H9 (cell line): ENCODE results near the gene DRD4. TPM values are rescaled to one million over a fixed set of nuclear protein-coding genes. Genes with fewer than 3 reads are reported as not detected.

Experiments
- DNase-seq: peaks from one replicate; pipeline ENCODE4 v3.0.0-alpha.2; 2017
- H2AFZ ChIP-seq: one replicate; pipeline ENCODE4 v1.6.1; 2013; ENCODE audit warnings: mild to moderate bottlenecking, low read length, control low read depth, moderate library complexity
- H2AK5ac ChIP-seq: 2 replicates; pipeline ENCODE4 v1.6.1; 2013; ENCODE audit warnings: low read length, control low read depth, mixed read lengths; ENCODE audit not compliant: insufficient read length
- H2BK120ac ChIP-seq: one replicate; pipeline ENCODE4 v1.6.1; 2013; ENCODE audit warnings: low read depth, mild to moderate bottlenecking, low read length, control low read depth, inconsistent platforms; ENCODE audit not compliant: poor library complexity, severe bottlenecking
- H2BK12ac ChIP-seq: 2 replicates; pipeline ENCODE4 v1.6.1; 2013; ENCODE audit warnings: low read length, control low read depth, mixed read lengths, low read depth; ENCODE audit not compliant: insufficient read length
- H2BK15ac ChIP-seq: 2 replicates; pipeline ENCODE4 v1.6.1; 2013; ENCODE audit warnings: low read depth, low read length, control low read depth
- H2BK20ac ChIP-seq: one replicate; pipeline ENCODE4 v1.6.1; 2013; ENCODE audit warnings: low read depth, mild to moderate bottlenecking, low read length, control low read depth, inconsistent platforms; ENCODE audit not compliant: poor library complexity, severe bottlenecking
- H2BK5ac ChIP-seq: 2 replicates; pipeline ENCODE4 v1.6.1; 2013; ENCODE audit warnings: low read length, control low read depth, mixed read lengths; ENCODE audit not compliant: insufficient read length
- H3K14ac ChIP-seq: 2 replicates; pipeline ENCODE4 v1.6.1; 2013; ENCODE audit warnings: low read length, control low read depth; ENCODE audit not compliant: insufficient read depth
- H3K18ac ChIP-seq: 2 replicates; pipeline ENCODE4 v1.6.1; 2013; ENCODE audit warnings: low read depth, mild to moderate bottlenecking, mixed read lengths, low read length, control low read depth; ENCODE audit not compliant: insufficient read length
- H3K23ac ChIP-seq: 2 replicates; pipeline ENCODE4 v1.6.1; 2013; ENCODE audit warnings: low read length, control low read depth, mixed read lengths, low read depth; ENCODE audit not compliant: insufficient read length
- H3K23me2 ChIP-seq: 2 replicates; pipeline ENCODE4 v1.6.1; 2013; ENCODE audit warnings: low read depth, mild to moderate bottlenecking, mixed read lengths, low read length, control low read depth; ENCODE audit not compliant: insufficient read length, poor library complexity, severe bottlenecking
- H3K27ac ChIP-seq: 2 replicates; pipeline ENCODE4 v1.5.1; 2013; ENCODE audit warnings: low read length, control low read depth, mixed read lengths, low read depth; ENCODE audit not compliant: insufficient read length
- H3K27me3 ChIP-seq: 2 replicates; pipeline ENCODE4 v1.6.1; 2013; ENCODE audit warnings: low read length, control low read depth, inconsistent platforms; ENCODE audit not compliant: insufficient read depth
- H3K4ac ChIP-seq: 2 replicates; pipeline ENCODE4 v1.6.1; 2013; ENCODE audit warnings: low read depth, mild to moderate bottlenecking, control low read depth, inconsistent platforms, low read length, moderate library complexity
- H3K4me1 ChIP-seq: 2 replicates; pipeline ENCODE4 v1.6.1; 2013; ENCODE audit warnings: low read length, control low read depth, inconsistent platforms; ENCODE audit not compliant: insufficient read depth
- H3K4me2 ChIP-seq: 2 replicates; pipeline ENCODE4 v1.6.1; 2013; ENCODE audit warnings: low read length, control low read depth, mixed read lengths; ENCODE audit not compliant: insufficient read length, insufficient read depth
- H3K56ac ChIP-seq: 2 replicates; pipeline ENCODE4 v1.6.1; 2013; ENCODE audit warnings: low read depth, mild to moderate bottlenecking, mixed read lengths, low read length, control low read depth; ENCODE audit not compliant: insufficient read length
- H3K79me1 ChIP-seq: 2 replicates; pipeline ENCODE4 v1.6.1; 2013; ENCODE audit warnings: low read depth, mild to moderate bottlenecking, moderate library complexity, low read length, control low read depth, inconsistent platforms; ENCODE audit not compliant: insufficient read depth, poor library complexity, severe bottlenecking
- H3K79me2 ChIP-seq: 2 replicates; pipeline ENCODE4 v1.6.1; 2013; ENCODE audit warnings: low read length, control low read depth, inconsistent platforms; ENCODE audit not compliant: insufficient read depth
- H3K9ac ChIP-seq: 2 replicates; pipeline ENCODE4 v1.6.1; 2013; ENCODE audit warnings: low read length, control low read depth, mixed read lengths; ENCODE audit not compliant: insufficient read length; ENCODE audit errors: extremely low read depth
- H3K9me3 ChIP-seq: one replicate; pipeline ENCODE4 v1.6.1; 2013; ENCODE audit warnings: low read depth, low read length, inconsistent platforms; ENCODE audit not compliant: control insufficient read depth
- H3T11ph ChIP-seq: one replicate; pipeline ENCODE4 v1.6.1; 2013; ENCODE audit warnings: mild to moderate bottlenecking, low read length, control low read depth, inconsistent platforms
- H4K20me1 ChIP-seq: one replicate; pipeline ENCODE4 v1.6.1; 2013; ENCODE audit not compliant: control insufficient read depth, insufficient read length, insufficient read depth
- H4K5ac ChIP-seq: 2 replicates; pipeline ENCODE4 v1.6.1; 2013; ENCODE audit warnings: low read depth, mild to moderate bottlenecking, mixed read lengths, low read length, control low read depth; ENCODE audit not compliant: insufficient read length
- H4K8ac ChIP-seq: replicated peaks from 2 replicates; pipeline ENCODE4 v1.6.1; 2013; ENCODE audit warnings: low read length, control low read depth, mixed read lengths, low read depth; ENCODE audit not compliant: insufficient read length
- H4K91ac ChIP-seq: 2 replicates; pipeline ENCODE4 v1.6.1; 2013; ENCODE audit warnings: low read depth, mild to moderate bottlenecking, moderate library complexity, mixed read lengths, low read length, control low read depth; ENCODE audit not compliant: insufficient read length
- H3K27ac Mint-ChIP-seq, 3 experiments: 2 replicates in 2 of 3; 3 replicates in 1 of 3; pipeline ENCODE4 v1.8.0; 2020 to 2021; ENCODE audit warnings: mixed read lengths in 3 of 3, mild to moderate bottlenecking in 1 of 3, moderate library complexity in 1 of 3
- H3K27me3 Mint-ChIP-seq: 2 replicates; pipeline ENCODE4 v1.8.0; 2021; ENCODE audit warnings: low read depth, mild to moderate bottlenecking, moderate library complexity, mixed read lengths
- H3K36me3 Mint-ChIP-seq, 3 experiments: 2 replicates in 2 of 3; 3 replicates in 1 of 3; pipeline ENCODE4 v1.8.0; 2020 to 2021; ENCODE audit warnings: low read depth in 3 of 3, mixed read lengths in 3 of 3; ENCODE audit not compliant: insufficient read depth in 1 of 3
- H3K4me1 Mint-ChIP-seq, 2 experiments: 2 replicates each; pipeline ENCODE4 v1.8.0; 2020; ENCODE audit warnings: mixed read lengths in 2 of 2
- H3K4me3 Mint-ChIP-seq, 2 experiments: 2 replicates in 1 of 2; 3 replicates in 1 of 2; pipeline ENCODE4 v1.8.0; 2020 to 2021; ENCODE audit warnings: mild to moderate bottlenecking in 2 of 2, mixed read lengths in 2 of 2, moderate library complexity in 1 of 2
- H3K9me3 Mint-ChIP-seq, 2 experiments: 2 replicates in 1 of 2; 3 replicates in 1 of 2; pipeline ENCODE4 v1.8.0; 2020; ENCODE audit warnings: mild to moderate bottlenecking in 2 of 2, mixed read lengths in 2 of 2, moderate library complexity in 1 of 2
- CTCF ChIP-seq: fragments of 200-600 bp; sonication (generic); conservative IDR thresholded peaks from 3 replicates; pipeline ENCODE4 v1.8.0; 2021; ENCODE audit warnings: antibody characterized with exemption, mild to moderate bottlenecking
- WGBS: extraction: QIAGEN DNeasy Blood & Tissue Kit; methylation state at CpG from one replicate; pipeline ENCODE4 v1.1.7; 2013; ENCODE audit warnings: missing lambda C conversion rate, low lambda C conversion rate, mixed read lengths; ENCODE audit not compliant: insufficient read length; ENCODE audit errors: extremely low coverage; 5-methylcytosine and 5-hydroxymethylcytosine counted together
- total RNA-seq: library from RNA; stranded (reverse); gene quantifications from 2 replicates; pipeline ENCODE4 v1.2.1, GENCODE V29; 2021

DRD4 gene
- total RNA-seq, 1 experiment from 2014 or later, result 6.8 TPM

- no peak overlapping the region for H2BK15ac ChIP-seq
- Mint-ChIP-seq H3K4me1 (peaks cover 23 to 27% of the 10 kb centered on the region in 2 experiments), H3K27ac (peak overlapping the region in 2 of 3 experiments; percentile 37 to 68; a peak in 2 of 7 replicates), H3K9me3 (no peaks in the 10 kb centered on the region), H3K27me3 (no peaks in the 10 kb centered on the region), H3K36me3 (peaks cover 55 to 82% (median 77%) of the 10 kb centered on the region in 3 experiments), H3K4me3 (no peak overlapping the region)
- no peaks in the 10 kb centered on the region; the same call in 1 of the 2 replicates for H3K79me2 ChIP-seq
- no peak overlapping the region for H2AK5ac ChIP-seq
- no peak overlapping the region for H3K56ac ChIP-seq
- H4K5ac ChIP-seq, result no peak overlapping the region
- no peak overlapping the region for H2BK12ac ChIP-seq
- no peaks in the 10 kb centered on the region for H4K20me1 ChIP-seq
- DNase-seq, result no peak
- H3K23me2 ChIP-seq, result no peaks in the 10 kb centered on the region
- no peak overlapping the region for H3K23ac ChIP-seq
- no peak overlapping the region for H3K18ac ChIP-seq
- H3K79me1 ChIP-seq, result no peaks in the 10 kb centered on the region
- H2AFZ ChIP-seq, result no peak overlapping the region
- 0 out of 2 replicates have a peak, but pooled peaks cover 2% of the 10 kb centered on the region for H3K4me1 ChIP-seq
- no peak overlapping the region for H3K14ac ChIP-seq
- no peak overlapping the region for H2BK20ac ChIP-seq
- H4K8ac ChIP-seq, result no peak overlapping the region
- no peaks in the 10 kb centered on the region for H3K9me3 ChIP-seq
- no peak overlapping the region for H3T11ph ChIP-seq
- WGBS, result no CpG with 5 or more reads among the region's 30 CpGs
- no peak overlapping the region for H4K91ac ChIP-seq
- H3K27me3 ChIP-seq, result no peaks in the 10 kb centered on the region
- H3K9ac ChIP-seq, result no peak overlapping the region
- H2BK5ac ChIP-seq, result no peak overlapping the region
- TF ChIP-seq CTCF, result no peak
- H2BK120ac ChIP-seq, result no peak overlapping the region
- H3K4me2 ChIP-seq, result no peak overlapping the region
- H3K4ac ChIP-seq, result no peak overlapping the region
- no peak overlapping the region for H3K27ac ChIP-seq
Measured at GRCh38 chr11:686451-687243, 49.6 kb downstream of the DRD4 start.
